ENCODE results near the gene SORCS2. TPM values are rescaled to one million over a fixed set of nuclear protein-coding genes. Genes with fewer than 3 reads are reported as not detected.

Gene SORCS2
- total and polyA plus RNA-seq, 2 of the 13 experiments (the other 11 are each of a cell fraction or from before 2014, with no cell fraction given): 0.82 to 1.0 TPM

DNA sequence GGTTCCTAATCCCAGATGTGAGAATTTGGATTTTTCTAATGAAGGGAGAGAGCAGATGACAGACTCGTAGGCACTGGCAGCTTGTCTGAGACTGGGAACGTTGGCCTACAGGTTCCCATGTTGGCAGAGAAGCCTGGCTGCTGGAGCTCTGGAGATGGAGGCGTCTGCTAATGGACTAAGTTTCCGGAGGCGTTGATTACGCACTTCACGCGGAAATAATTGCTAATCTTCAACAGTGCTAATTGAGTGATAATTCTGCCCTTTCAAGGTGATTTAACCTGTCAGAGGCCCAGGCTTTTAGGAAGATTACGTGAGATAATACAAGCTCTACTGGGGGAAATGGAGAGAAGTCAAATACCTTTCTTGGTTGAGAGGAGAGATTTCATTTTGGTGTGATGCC is 165.0 kb downstream of the SORCS2 start:
- no peaks in the 10 kb centered on the region for H3K9me3 ChIP-seq (ENCODE audit: low read length)
- intact Hi-C loops (cut with micrococcal nuclease; ENCODE audit: unreplicated experiment) (no loop called here), in situ Hi-C loops (cut with HindIII; ENCODE audit: extremely low pct_ligation_motif_present, low pct_unique_long_range_greater_than_20kb) (no loop called here)
- H3K4me1 ChIP-seq (ENCODE audit: insufficient read depth, low read length): no peaks in the 10 kb centered on the region
- no TSS peak for BruUV-seq (replicated peaks)
- H3K9ac ChIP-seq (ENCODE audit: insufficient read depth, low read depth, low read length): no peak overlapping the region
- H2AFZ ChIP-seq (ENCODE audit: low read length): no peak overlapping the region
- no peak overlapping the region for H3K4me3 ChIP-seq (replicated peaks in 1 of 3; ENCODE audit: insufficient read depth in 1 of 3, low read depth in 2 of 3, low read length in 3 of 3)
- no peak for FAIRE-seq
- ATAC-seq: no peak
- no peak for DNase-seq (ENCODE audit: low spot score)
- ChIA-PET CTCF (ENCODE audit: low intra/inter-chr PET ratio, low total read pairs) (no interaction called here), POLR2A (no interaction called here)
- no peak overlapping the region for H3K27ac ChIP-seq (ENCODE audit: extremely low read length, insufficient read depth, low read length)
- H3K79me2 ChIP-seq (ENCODE audit: insufficient read depth, low read length): no peaks in the 10 kb centered on the region
- H3K4me2 ChIP-seq (ENCODE audit: low read depth, low read length): no peak overlapping the region
- peaks cover 1 to 15% of the 10 kb centered on the region in 2 experiments; a peak in 4 of 5 replicates for H3K27me3 ChIP-seq (ENCODE audit: control insufficient read depth in 1 of 2, insufficient read depth in 2 of 2, low read length in 2 of 2)
- H4K20me1 ChIP-seq (ENCODE audit: insufficient read depth, low read length): no peaks in the 10 kb centered on the region
- TF ChIP-seq, protein P1, sequence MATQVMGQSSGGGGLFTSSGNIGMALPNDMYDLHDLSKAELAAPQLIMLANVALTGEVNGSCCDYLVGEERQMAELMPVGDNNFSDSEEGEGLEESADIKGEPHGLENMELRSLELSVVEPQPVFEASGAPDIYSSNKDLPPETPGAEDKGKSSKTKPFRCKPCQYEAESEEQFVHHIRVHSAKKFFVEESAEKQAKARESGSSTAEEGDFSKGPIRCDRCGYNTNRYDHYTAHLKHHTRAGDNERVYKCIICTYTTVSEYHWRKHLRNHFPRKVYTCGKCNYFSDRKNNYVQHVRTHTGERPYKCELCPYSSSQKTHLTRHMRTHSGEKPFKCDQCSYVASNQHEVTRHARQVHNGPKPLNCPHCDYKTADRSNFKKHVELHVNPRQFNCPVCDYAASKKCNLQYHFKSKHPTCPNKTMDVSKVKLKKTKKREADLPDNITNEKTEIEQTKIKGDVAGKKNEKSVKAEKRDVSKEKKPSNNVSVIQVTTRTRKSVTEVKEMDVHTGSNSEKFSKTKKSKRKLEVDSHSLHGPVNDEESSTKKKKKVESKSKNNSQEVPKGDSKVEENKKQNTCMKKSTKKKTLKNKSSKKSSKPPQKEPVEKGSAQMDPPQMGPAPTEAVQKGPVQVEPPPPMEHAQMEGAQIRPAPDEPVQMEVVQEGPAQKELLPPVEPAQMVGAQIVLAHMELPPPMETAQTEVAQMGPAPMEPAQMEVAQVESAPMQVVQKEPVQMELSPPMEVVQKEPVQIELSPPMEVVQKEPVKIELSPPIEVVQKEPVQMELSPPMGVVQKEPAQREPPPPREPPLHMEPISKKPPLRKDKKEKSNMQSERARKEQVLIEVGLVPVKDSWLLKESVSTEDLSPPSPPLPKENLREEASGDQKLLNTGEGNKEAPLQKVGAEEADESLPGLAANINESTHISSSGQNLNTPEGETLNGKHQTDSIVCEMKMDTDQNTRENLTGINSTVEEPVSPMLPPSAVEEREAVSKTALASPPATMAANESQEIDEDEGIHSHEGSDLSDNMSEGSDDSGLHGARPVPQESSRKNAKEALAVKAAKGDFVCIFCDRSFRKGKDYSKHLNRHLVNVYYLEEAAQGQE (IDR thresholded peaks at IDR 0.05; ENCODE audit: borderline replicate concordance in 1 of 2, low read depth in 1 of 2, low read length in 2 of 2): no peak
- no peak for TF ChIP-seq ZNF274 (CRISPR knock-in tag; IDR thresholded peaks at IDR 0.05)
- no peak for TF ChIP-seq POLR2A (IDR thresholded peaks at IDR 0.05; ENCODE audit: insufficient read depth in 1 of 2, low read depth in 2 of 2, low read length in 2 of 2)
- TF ChIP-seq MBD4 (IDR thresholded peaks at IDR 0.05; ENCODE audit: borderline replicate concordance, low read length): no peak
- WGBS (ENCODE audit: low lambda C conversion rate): 53% methylated on average over 9 of the region's 9 CpGs
- no peaks in the 10 kb centered on the region for H3K36me3 ChIP-seq (replicated peaks in 1 of 2; ENCODE audit: control insufficient read depth in 1 of 2, insufficient read depth in 2 of 2, low read length in 2 of 2)

DNA sequence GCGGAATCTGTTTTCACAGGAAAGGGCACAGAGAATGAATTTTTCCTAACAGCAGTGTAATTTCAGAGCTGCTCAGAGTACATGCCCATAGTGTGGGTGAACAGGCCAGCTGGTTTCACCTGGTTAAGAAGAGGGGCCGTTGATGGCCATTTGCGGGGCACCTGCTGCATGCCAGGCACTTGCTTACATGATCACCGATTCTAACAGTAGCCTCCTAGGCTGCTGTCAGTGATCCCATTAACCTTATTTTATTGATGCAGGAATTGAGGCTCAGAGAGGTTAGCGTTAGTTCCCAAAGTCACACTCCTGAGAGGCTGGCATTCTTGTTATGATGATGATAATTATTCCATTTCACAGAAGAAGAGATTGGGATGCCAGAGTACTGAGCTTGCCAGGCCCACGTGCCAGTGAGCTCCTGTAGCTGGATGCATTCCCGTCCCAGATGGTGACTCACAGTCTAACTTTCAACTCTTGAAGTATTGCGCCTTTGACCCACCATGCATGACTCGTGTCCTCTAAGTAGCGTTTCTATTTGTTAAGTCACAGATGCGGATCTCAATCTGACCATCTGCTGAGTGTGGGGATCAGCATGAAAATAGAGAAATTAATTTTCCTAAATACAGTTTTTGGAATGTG is 165.9 kb downstream of the SORCS2 start:
- ChIA-PET POLR2A (no interaction called here), CTCF (ENCODE audit: low intra/inter-chr PET ratio, low total read pairs) (no interaction called here)
- Histone ChIP-seq H3K4me3 (replicated peaks in 1 of 3; ENCODE audit: insufficient read depth in 1 of 3, low read depth in 2 of 3, low read length in 3 of 3) (no peak overlapping the region), H3K4me2 (ENCODE audit: low read depth, low read length) (no peak overlapping the region), H3K36me3 (replicated peaks in 1 of 2; ENCODE audit: control insufficient read depth in 1 of 2, insufficient read depth in 2 of 2, low read length in 2 of 2) (no peaks in the 10 kb centered on the region), H3K9ac (ENCODE audit: insufficient read depth, low read depth, low read length) (no peak overlapping the region), H4K20me1 (ENCODE audit: insufficient read depth, low read length) (no peaks in the 10 kb centered on the region), H3K9me3 (ENCODE audit: low read length) (no peaks in the 10 kb centered on the region), H3K27me3 (ENCODE audit: control insufficient read depth in 1 of 2, insufficient read depth in 2 of 2, low read length in 2 of 2) (peaks cover 1 to 15% of the 10 kb centered on the region in 2 experiments; a peak in 4 of 5 replicates), H3K27ac (ENCODE audit: extremely low read length, insufficient read depth, low read length) (no peak overlapping the region), H3K4me1 (ENCODE audit: insufficient read depth, low read length) (no peaks in the 10 kb centered on the region), H2AFZ (ENCODE audit: low read length) (no peak overlapping the region), H3K79me2 (ENCODE audit: insufficient read depth, low read length) (no peaks in the 10 kb centered on the region)
- 19% methylated on average over 10 of the region's 11 CpGs for WGBS (ENCODE audit: low lambda C conversion rate)
- ATAC-seq (no peak), FAIRE-seq (no peak), DNase-seq (ENCODE audit: low spot score) (no peak)
- BruUV-seq (replicated peaks): no TSS peak
- in situ Hi-C loops (cut with HindIII; ENCODE audit: extremely low pct_ligation_motif_present, low pct_unique_long_range_greater_than_20kb): no loop called here
- intact Hi-C loops (cut with micrococcal nuclease; ENCODE audit: unreplicated experiment): no loop called here
- no peak for TF ChIP-seq KLF6 (CRISPR knock-in tag; IDR thresholded peaks at IDR 0.05)
- no peak for TF ChIP-seq ZNF616 (CRISPR knock-in tag; IDR thresholded peaks at IDR 0.05; ENCODE audit: low read depth)
- TF ChIP-seq NRL (CRISPR knock-in tag; IDR thresholded peaks at IDR 0.05; ENCODE audit: borderline replicate concordance): no peak
- TF ChIP-seq JUN (CRISPR knock-in tag; IDR thresholded peaks at IDR 0.05): no peak
- no peak for TF ChIP-seq ZNF746 (CRISPR knock-in tag; IDR thresholded peaks at IDR 0.05)
- no peak for TF ChIP-seq CREM (IDR thresholded peaks at IDR 0.05)
- TF ChIP-seq CREM (CRISPR knock-in tag; IDR thresholded peaks at IDR 0.05): no peak
- no peak for TF ChIP-seq RARG (CRISPR knock-in tag; IDR thresholded peaks at IDR 0.05; ENCODE audit: low read depth)
- no peak for TF ChIP-seq ZNF546 (CRISPR knock-in tag; conservative IDR thresholded peaks at IDR 0.05)
- TF ChIP-seq MYC (CRISPR knock-in tag; IDR thresholded peaks at IDR 0.05; ENCODE audit: borderline replicate concordance): no peak
- no peak for TF ChIP-seq NFKB2 (CRISPR knock-in tag; IDR thresholded peaks at IDR 0.05; ENCODE audit: borderline replicate concordance)
- TF ChIP-seq ZBTB20 (CRISPR knock-in tag; IDR thresholded peaks at IDR 0.05; ENCODE audit: borderline replicate concordance, low read depth): no peak
